Epithelial cell of esophagus (primary cell): ENCODE results near the gene RPS21.

Source experiments
- DNase-seq: peaks from one replicate; pipeline ENCODE4 v3.0.0; 2010; ENCODE audit warnings: low read depth
- H3K4me3 ChIP-seq: 2 replicates; pipeline ENCODE4 v1.5.1; 2011; ENCODE audit warnings: mild to moderate bottlenecking, low read length, control low read depth
- CTCF ChIP-seq: IDR thresholded peaks from 2 replicates; pipeline ENCODE4 v1.5.1; 2011; ENCODE audit warnings: low read depth, mild to moderate bottlenecking, low read length, control low read depth, inconsistent platforms; ENCODE audit not compliant: insufficient read depth; ENCODE audit errors: missing control alignments

Gene RPS21

GRCh38 chr20:62386383-62387218, at the start of gene RPS21:
Gene RPS21 (plus strand): TSS chr20:62387103. CDS start chr20:62387339, 236 bp downstream.
- no peak for TF ChIP-seq CTCF
- peak; percentile 95 for DNase-seq

GRCh38 chr20:62337558-62338293, 49.2 kb upstream of the RPS21 start:
- H3K4me3 ChIP-seq, result no peak overlapping the region
- DNase-seq, result no peak
- no peak for TF ChIP-seq CTCF

More at GRCh38 chr20:62386383-62387218, at the start of gene RPS21:
- H3K4me3 ChIP-seq, result peak within 1 kb of the TSS; percentile 98

- no peak overlapping the region for H3K4me3 ChIP-seq
- DNase-seq, result no peak
- no peak for TF ChIP-seq CTCF
Observed at GRCh38 chr20:62338294-62338620, 48.6 kb upstream of the RPS21 start.

- H3K4me3 ChIP-seq, result no peak overlapping the region
- DNase-seq, result no peak
- TF ChIP-seq CTCF, result no peak
Observed at GRCh38 chr20:62339647-62340062, 47.2 kb upstream of the RPS21 start.

GRCh38 chr20:62342910-62343309, 44.0 kb upstream of the RPS21 start:
- no peak overlapping the region for H3K4me3 ChIP-seq
- no peak for TF ChIP-seq CTCF
- DNase-seq, result no peak

- H3K4me3 ChIP-seq, result no peak overlapping the region
- TF ChIP-seq CTCF, result no peak
- no peak for DNase-seq
Observed at GRCh38 chr20:62344092-62344491, 42.8 kb upstream of the RPS21 start.
